SU-DHL-6 (cell line): ENCODE measurements around the gene ANKRD34A.

Experiments used
- H2AFZ ChIP-seq: fragments of 200-600 bp; sonication (generic); 2 replicates; pipeline ENCODE4 v1.6.1; 2014; ENCODE audit warnings: low read depth, mild to moderate bottlenecking, moderate library complexity, mixed read lengths, antibody characterized with exemption, low read length; ENCODE audit not compliant: severe bottlenecking
- H3F3A ChIP-seq: fragments of 200-600 bp; shearing (Covaris generic); 2 replicates; pipeline ENCODE4 v1.6.0; 2016; ENCODE audit warnings: antibody characterized with exemption, mild to moderate bottlenecking; ENCODE audit not compliant: insufficient read depth
- H3K27ac ChIP-seq: fragments of 200-600 bp; sonication (generic); 2 replicates; pipeline ENCODE4 v1.5.1; 2016; ENCODE audit warnings: low read depth, mild to moderate bottlenecking, low read length, moderate library complexity, mixed read lengths
- H3K27me3 ChIP-seq: fragments of 200-600 bp; sonication (generic), shearing (Covaris generic); 2 replicates; pipeline ENCODE4 v1.6.0; 2014; ENCODE audit warnings: mild to moderate bottlenecking, low read length
- H3K36me3 ChIP-seq: fragments of 200-600 bp; sonication (generic); 2 replicates; pipeline ENCODE4 v1.6.1; 2014; ENCODE audit warnings: mild to moderate bottlenecking, low read length, mixed read lengths
- H3K4me2 ChIP-seq: fragments of 300-600, 200-600 bp; shearing (Covaris generic), sonication (generic); 2 replicates; pipeline ENCODE4 v1.6.0; 2014; ENCODE audit warnings: low read length, low read depth, mild to moderate bottlenecking; ENCODE audit not compliant: poor library complexity, severe bottlenecking
- H3K4me3 ChIP-seq: fragments of 200-600 bp; sonication (generic); 2 replicates; pipeline ENCODE4 v1.5.1; 2014; ENCODE audit warnings: antibody characterized with exemption, low read length, mild to moderate bottlenecking, mixed read lengths; ENCODE audit not compliant: insufficient read depth, poor library complexity, severe bottlenecking
- H3K79me2 ChIP-seq: fragments of 200-600 bp; sonication (generic); 2 replicates; pipeline ENCODE4 v1.6.1; 2014; ENCODE audit warnings: mild to moderate bottlenecking, low read length, moderate library complexity; ENCODE audit not compliant: insufficient read depth
- H3K9ac ChIP-seq: fragments of 200-600 bp; sonication (generic); 2 replicates; pipeline ENCODE4 v1.7.0; 2014; ENCODE audit warnings: mild to moderate bottlenecking, low read length
- H3K9me2 ChIP-seq: fragments of 200-600 bp; sonication (generic); replicated peaks from 2 replicates; pipeline ENCODE4 v1.6.1; 2014; ENCODE audit warnings: low read length; ENCODE audit not compliant: insufficient read depth
- H3K9me3 ChIP-seq: fragments of 200-600 bp; sonication (generic); 2 replicates; pipeline ENCODE4 v1.6.1; 2014; ENCODE audit warnings: low read length, mixed read lengths; ENCODE audit not compliant: insufficient read depth
- H4K20me1 ChIP-seq: fragments of 200-600 bp; sonication (generic); 2 replicates; pipeline ENCODE4 v1.6.1; 2014; ENCODE audit warnings: low read depth, mild to moderate bottlenecking, antibody characterized with exemption, low read length, moderate library complexity, mixed read lengths
- EZH2phosphoT487 ChIP-seq: fragments of 200-600 bp; sonication (generic), shearing (Covaris generic); conservative IDR thresholded peaks from 2 replicates; pipeline ENCODE4 v1.6.1; 2018; ENCODE audit warnings: mild to moderate bottlenecking, antibody characterized with exemption, low read length, moderate library complexity, mixed read lengths
- TF ChIP-seq, protein P1 (sequence below): fragments of 200-600 bp; sonication (generic); IDR thresholded peaks from one replicate; pipeline ENCODE4 v1.5.1; 2017; ENCODE audit warnings: antibody characterized with exemption, mild to moderate bottlenecking, low read length, moderate library complexity; ENCODE audit not compliant: insufficient read depth, poor library complexity, severe bottlenecking

ANKRD34A gene

DNA sequence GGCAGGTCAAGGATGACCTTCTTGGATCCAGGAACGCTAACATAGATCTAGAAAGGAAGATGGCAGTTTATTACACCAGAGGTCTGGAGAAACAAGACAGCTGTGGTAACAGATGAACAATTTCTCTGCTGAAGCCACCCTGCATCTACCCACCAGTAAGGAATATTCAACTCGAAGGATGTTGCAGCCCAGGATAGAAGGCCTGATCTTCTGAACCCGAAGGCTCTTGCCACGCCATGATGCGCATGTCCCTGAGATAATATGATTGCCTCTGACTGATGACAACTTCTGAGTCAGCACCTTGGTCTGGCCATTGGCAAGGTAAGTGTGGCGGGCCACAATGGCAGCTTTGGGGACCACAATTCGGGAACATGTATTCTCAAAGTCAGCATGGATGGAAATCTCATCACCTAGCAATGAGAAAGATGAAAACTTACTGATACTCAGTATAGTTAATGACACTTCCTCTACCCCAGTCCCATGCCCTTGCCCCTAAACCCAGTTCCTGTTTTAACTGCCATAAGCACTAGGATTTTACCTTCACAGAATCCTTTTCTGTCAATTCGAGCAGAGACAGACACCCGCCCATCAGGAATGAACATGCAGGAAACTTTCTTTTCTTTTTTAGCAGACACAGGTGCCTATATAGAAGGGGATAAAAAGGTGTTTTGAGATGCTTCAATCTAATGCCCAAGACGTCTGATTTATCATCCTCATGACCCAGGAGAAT is 30.2 kb upstream of the ANKRD34A start:
- TF ChIP-seq, protein P1, sequence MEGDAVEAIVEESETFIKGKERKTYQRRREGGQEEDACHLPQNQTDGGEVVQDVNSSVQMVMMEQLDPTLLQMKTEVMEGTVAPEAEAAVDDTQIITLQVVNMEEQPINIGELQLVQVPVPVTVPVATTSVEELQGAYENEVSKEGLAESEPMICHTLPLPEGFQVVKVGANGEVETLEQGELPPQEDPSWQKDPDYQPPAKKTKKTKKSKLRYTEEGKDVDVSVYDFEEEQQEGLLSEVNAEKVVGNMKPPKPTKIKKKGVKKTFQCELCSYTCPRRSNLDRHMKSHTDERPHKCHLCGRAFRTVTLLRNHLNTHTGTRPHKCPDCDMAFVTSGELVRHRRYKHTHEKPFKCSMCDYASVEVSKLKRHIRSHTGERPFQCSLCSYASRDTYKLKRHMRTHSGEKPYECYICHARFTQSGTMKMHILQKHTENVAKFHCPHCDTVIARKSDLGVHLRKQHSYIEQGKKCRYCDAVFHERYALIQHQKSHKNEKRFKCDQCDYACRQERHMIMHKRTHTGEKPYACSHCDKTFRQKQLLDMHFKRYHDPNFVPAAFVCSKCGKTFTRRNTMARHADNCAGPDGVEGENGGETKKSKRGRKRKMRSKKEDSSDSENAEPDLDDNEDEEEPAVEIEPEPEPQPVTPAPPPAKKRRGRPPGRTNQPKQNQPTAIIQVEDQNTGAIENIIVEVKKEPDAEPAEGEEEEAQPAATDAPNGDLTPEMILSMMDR = no peak
- no peak for TF ChIP-seq EZH2phosphoT487
- Histone ChIP-seq H4K20me1 (peaks cover 5% of the 10 kb centered on the region; the same call in 1 of the 2 replicates), H3K9me3 (no peaks in the 10 kb centered on the region), H3K27me3 (no peaks in the 10 kb centered on the region), H3K36me3 (peaks cover 26% of the 10 kb centered on the region), H3K4me2 (peak overlapping the region; percentile 90), H3K79me2 (peaks cover 14% of the 10 kb centered on the region), H3K27ac (no peak overlapping the region), H3K4me3 (peak overlapping the region; percentile 99), H3F3A (peaks cover 59% of the 10 kb centered on the region), H2AFZ (no peak overlapping the region), H3K9me2 (no peaks in the 10 kb centered on the region), H3K9ac (peak overlapping the region; percentile 94)

DNA sequence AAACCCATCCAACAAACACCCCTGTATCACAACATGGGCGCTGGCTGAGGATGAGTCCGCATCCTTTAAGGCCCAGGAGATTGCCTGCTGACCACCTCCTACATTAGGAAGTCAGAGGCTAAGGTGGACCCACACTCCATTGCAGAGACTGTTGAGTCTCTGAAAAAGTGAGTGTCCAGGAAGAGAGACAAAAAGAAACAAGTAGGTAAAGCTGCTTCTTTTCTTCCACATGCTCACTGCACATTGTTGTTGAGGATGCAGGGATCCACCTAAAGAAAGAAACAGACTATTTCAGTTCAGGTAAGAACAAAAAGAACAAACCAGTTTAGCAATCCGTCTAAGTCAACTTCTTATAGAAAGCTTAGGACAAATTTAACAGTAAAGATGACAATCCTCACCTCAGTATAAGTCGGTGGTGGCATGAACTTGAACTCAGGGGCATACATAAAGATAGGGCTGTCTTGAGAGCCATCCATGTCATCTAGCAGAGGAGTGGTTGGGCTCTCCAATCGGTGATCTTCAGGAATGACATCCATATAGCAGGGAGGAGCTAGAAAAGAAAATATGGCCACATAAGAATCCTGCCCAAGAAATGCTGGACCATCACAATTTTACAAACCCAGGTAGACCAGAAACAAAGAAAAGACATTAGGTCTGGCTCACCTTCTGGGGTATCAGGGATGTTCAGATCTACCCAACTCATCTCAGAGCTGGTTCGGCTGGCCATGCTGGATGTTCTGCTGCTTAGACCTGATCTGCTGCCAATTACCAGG is 29.4 kb upstream of the ANKRD34A start:
- Histone ChIP-seq H3K4me2 (peak overlapping the region; percentile 90), H3K9me3 (no peaks in the 10 kb centered on the region), H3K79me2 (peaks cover 14% of the 10 kb centered on the region), H3K27ac (no peak overlapping the region), H3K27me3 (no peaks in the 10 kb centered on the region), H4K20me1 (peaks cover 5% of the 10 kb centered on the region; the same call in 1 of the 2 replicates), H2AFZ (no peak overlapping the region), H3K9ac (no peak overlapping the region), H3K9me2 (no peaks in the 10 kb centered on the region), H3F3A (peaks cover 59% of the 10 kb centered on the region), H3K36me3 (peaks cover 26% of the 10 kb centered on the region), H3K4me3 (no peak overlapping the region)
- no peak for TF ChIP-seq EZH2phosphoT487
- TF ChIP-seq, protein P1 = no peak

DNA sequence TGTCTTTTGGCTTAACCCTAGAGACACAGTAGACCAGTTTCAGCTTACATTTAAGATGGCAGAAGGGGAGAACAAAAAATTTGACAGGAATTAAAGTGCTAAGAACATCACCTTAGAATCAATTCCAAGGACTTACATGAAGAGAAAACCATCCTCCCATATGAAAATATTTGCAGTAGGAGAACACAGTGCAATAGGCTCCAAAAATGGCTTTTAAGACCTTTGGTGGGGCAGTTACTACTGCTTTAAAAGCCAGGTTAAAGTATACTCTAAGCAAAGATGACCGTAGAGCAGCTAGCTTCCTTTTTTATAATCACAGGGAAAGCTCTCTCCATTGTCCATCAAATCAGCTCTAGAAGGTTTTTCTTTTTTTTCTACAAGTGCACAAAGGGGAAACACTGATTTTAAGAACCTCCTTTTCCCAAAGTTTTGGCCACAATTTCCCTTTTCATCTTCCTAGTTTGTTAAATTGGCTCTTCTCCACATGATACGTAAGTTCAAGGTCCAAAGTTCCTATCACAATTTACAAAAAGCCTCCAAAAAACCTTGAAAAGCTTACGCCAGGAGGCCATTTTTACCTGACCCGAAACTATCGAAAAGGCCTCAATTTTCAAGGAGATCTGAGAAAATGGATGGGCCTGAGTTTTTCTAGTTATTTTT is 28.7 kb upstream of the ANKRD34A start:
- H4K20me1 ChIP-seq = peaks cover 5% of the 10 kb centered on the region; the same call in 1 of the 2 replicates
- no peak overlapping the region for H3K4me2 ChIP-seq
- peaks cover 57% of the 10 kb centered on the region for H3F3A ChIP-seq
- peaks cover 14% of the 10 kb centered on the region for H3K79me2 ChIP-seq
- H3K9me2 ChIP-seq = no peaks in the 10 kb centered on the region
- no peak overlapping the region for H2AFZ ChIP-seq
- no peak overlapping the region for H3K9ac ChIP-seq
- H3K36me3 ChIP-seq = peaks cover 26% of the 10 kb centered on the region
- no peaks in the 10 kb centered on the region for H3K27me3 ChIP-seq
- H3K27ac ChIP-seq = no peak overlapping the region
- TF ChIP-seq EZH2phosphoT487 = no peak
- H3K9me3 ChIP-seq = no peaks in the 10 kb centered on the region
- no peak overlapping the region for H3K4me3 ChIP-seq
